Measurements from ENCODE around the gene MYORG. TPM values are rescaled to one million over a fixed set of nuclear protein-coding genes. Genes with fewer than 3 reads are reported as not detected.

The MYORG gene
- total RNA-seq, 2 experiments from 2014 or later: 2.7 to 2.8 TPM

DNA sequence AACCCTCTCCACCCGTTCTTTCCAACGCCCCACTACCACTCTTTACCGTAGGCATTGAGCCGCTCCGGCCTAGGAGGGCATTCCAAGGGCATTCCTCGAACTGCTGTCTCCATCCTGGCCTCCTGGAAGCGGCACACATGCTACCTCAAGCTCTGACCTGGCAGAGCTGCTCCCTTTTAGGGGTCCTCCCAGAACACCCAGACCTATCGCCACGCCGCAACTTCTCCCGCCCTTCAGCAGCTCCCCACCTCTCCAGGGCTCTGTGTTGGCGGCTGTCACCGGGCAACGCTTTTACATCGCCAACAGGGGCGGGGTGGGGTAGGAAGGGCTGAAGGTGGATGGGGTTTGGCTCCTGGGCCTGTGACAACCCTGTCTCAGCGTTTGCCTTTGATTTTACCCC lies 4.6 kb upstream of the MYORG start:
- Mint-ChIP-seq H3K4me1 (peaks cover 34% of the 10 kb centered on the region), H3K27me3 (peaks cover 11% of the 10 kb centered on the region), H3K4me3 (peak overlapping the region; percentile 80), H3K36me3 (ENCODE audit: low read depth) (no peaks in the 10 kb centered on the region), H3K27ac (no peak overlapping the region), H3K9me3 (no peaks in the 10 kb centered on the region)
- ChIA-PET CTCF (interaction anchor here (3.3 kb wide), 1 partner anchor 48 kb away, joined by 43 read pairs; no protein-coding TSS in a partner anchor), POLR2A (interaction anchor here (1.1 kb wide), 1 partner anchor 10 kb away, joined by 4 read pairs; no protein-coding TSS in a partner anchor)
- DNase-seq: peak; percentile 26

DNA sequence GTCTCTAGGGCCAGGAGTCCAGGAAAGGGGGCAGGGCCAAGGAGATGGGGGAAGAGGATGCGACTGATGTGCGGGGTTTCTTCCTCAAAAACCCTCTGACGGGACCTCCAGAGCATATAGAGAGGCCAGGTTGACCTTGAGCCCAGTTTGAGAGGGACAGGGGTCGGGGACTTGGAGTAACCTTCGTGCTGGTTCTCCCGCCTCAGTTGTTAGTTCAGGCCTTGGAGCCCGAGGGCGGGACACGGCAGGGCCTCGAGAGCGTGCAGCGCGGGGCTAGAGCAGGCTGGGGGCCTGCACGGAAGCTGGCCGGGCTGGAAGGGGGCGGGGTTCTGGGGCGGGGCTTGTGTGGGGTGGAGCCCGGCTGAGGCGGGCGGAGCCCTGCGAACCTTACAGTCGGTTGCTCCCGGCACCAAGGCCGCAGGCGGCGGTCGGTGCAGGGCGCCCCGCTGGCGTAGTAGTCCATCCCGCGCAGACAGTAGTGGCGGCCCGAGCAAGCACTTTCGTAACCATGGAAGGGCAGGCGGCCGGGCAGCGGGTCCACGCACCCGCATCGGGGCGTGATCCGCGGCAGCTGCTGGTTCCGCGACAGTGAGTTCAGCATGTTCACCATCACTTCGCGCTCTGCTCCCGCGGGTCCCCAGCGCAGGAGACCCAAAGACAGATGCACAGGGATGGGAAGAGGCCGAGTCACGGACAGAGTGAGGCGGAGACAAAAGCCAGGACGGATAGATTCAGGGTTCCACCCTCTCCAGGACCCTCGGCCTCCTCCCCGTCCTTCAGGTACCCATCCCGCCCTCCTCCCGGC lies 4.0 kb upstream of the MYORG start:
- Mint-ChIP-seq H3K4me1 (peaks cover 40% of the 10 kb centered on the region), H3K4me3 (peak overlapping the region; percentile 80), H3K27me3 (peaks cover 11% of the 10 kb centered on the region), H3K27ac (peak overlapping the region; percentile 87), H3K9me3 (no peaks in the 10 kb centered on the region), H3K36me3 (ENCODE audit: low read depth) (no peaks in the 10 kb centered on the region)
- POLR2A ChIA-PET: interaction anchor here (0.6 to 1.1 kb wide), 2 partner anchors 10 to 59 kb away, joined by 4 read pairs; no protein-coding TSS in a partner anchor
- peak; percentile 80 for DNase-seq
- CTCF ChIA-PET: interaction anchor here (1.4 to 3.3 kb wide), 4 partner anchors 8 to 128 kb away, joined by 3 to 43 read pairs (median 6); no protein-coding TSS in a partner anchor

DNA sequence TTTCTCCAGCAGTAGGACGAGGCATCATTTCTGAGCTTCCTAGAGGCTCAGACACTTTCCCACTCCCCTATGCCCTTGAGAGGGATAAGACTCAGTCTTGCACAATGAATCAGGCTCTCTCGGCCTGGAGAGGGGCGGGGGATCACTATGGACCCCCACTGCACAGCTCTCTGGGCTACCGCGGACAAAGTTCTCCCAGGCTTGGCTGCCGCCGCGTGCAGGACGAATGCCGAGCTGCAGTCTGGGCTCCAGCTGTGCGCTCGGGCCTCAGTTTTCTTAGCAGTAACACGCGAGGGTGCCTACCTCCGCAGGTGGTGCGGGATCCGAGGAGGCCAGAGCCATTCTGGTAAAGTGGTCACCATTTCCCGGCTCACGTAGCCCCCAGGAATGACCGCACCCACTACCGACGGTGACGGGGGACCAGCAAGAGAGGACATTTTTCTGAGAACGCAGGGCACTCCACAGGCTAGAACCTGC lies 3.4 kb upstream of the MYORG start:
- ChIA-PET CTCF (interaction anchor here (0.8 to 3.3 kb wide), 8 partner anchors 8 to 455 kb away, joined by 3 to 43 read pairs (median 4); no protein-coding TSS in a partner anchor), POLR2A (interaction anchor here (1.1 kb wide), 1 partner anchor 9 kb away, joined by 4 read pairs; no protein-coding TSS in a partner anchor)
- Mint-ChIP-seq H3K4me3 (peak overlapping the region; percentile 80), H3K4me1 (peaks cover 46% of the 10 kb centered on the region), H3K27me3 (peaks cover 11% of the 10 kb centered on the region), H3K9me3 (no peaks in the 10 kb centered on the region), H3K27ac (peak overlapping the region; percentile 87), H3K36me3 (ENCODE audit: low read depth) (no peaks in the 10 kb centered on the region)
- DNase-seq: peak; percentile 13

DNA sequence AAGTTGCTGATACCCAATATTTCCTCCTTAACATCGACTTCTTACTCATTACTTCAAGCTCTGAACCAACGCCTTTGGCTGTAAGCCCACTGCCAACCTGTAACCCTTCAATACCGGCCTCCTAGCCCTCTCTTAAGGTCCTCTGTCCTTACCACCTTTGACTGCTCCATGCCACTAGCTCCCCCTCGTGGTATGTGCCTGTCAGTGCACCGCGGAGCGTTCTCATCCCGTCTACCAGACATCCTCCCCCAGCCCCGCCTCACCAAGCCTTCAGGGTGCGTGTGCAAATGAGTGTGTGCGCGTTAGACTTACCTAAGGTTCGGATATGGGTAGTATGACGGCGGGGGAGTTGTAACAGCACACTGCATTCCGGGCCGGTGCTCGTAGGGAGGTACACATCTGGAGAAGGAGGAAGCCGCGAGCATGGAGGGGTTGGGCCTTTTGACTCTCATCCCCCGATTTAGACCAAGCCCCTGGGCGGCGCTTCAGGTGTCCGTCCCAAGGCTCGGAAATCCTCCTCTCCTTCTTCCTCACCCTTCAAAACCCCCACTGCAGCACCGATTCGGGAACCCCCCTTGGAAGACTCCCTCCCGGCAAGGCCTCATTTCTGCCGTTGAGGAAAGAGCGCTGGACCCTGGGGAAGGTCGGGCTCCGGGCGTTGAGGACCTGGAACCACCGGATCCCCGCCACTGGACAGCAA lies 2.8 kb upstream of the MYORG start:
- Mint-ChIP-seq H3K27me3 (peaks cover 11% of the 10 kb centered on the region), H3K4me1 (peaks cover 46% of the 10 kb centered on the region), H3K27ac (peak overlapping the region; percentile 87), H3K4me3 (peak overlapping the region; percentile 80), H3K9me3 (no peaks in the 10 kb centered on the region), H3K36me3 (ENCODE audit: low read depth) (no peaks in the 10 kb centered on the region)
- DNase-seq: peak; percentile 95
- ChIA-PET CTCF (interaction anchor here (0.5 to 3.3 kb wide), 24 partner anchors 9 to 454 kb away, joined by 3 to 43 read pairs (median 3); partner anchors contain the start of gene UBAP1), POLR2A (no interaction called here)

DNA sequence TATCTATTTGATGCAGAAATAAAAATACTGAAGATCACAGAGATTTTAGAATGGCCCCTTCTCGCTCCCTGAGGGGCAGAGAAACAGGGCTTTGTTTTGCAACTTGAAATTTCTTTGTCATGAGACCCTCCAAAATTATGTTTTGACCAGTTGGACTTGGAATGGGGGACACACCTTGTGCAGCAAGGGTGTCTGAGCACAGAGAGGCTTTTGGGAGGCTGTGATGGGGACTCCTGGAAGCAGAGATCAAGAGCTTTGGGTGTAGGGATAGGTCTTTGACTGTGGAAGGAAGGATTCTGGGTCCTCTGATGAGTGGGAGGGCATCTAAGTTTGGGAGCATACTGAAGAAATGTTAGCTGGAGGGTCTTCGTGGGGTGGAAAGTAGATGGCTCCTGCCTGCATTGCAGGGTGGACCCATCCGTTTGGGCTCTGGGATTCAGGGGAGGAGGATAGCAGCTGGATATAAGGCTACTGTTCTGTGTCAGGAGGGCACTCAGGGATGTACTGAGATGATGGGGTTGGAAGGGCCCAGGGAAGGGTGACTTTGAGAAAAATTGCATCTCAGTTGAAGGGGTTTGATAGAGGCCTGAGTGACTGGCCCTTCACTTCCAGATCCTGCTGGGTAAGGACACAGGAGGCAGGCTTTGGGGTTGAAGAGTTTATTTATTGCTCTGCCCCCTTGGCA lies 1.8 kb upstream of the MYORG start:
- H3K27ac Mint-ChIP-seq: no peak overlapping the region
- H3K36me3 Mint-ChIP-seq (ENCODE audit: low read depth): no peaks in the 10 kb centered on the region
- peaks cover 46% of the 10 kb centered on the region for H3K4me1 Mint-ChIP-seq
- peaks cover 11% of the 10 kb centered on the region for H3K27me3 Mint-ChIP-seq
- CTCF ChIA-PET: interaction anchor here (0.5 to 3.3 kb wide), 22 partner anchors 8 to 453 kb away, joined by 3 to 43 read pairs (median 3); partner anchors contain the start of gene UBAP1
- H3K4me3 Mint-ChIP-seq: peak overlapping the region; percentile 28
- POLR2A ChIA-PET: no interaction called here
- DNase-seq: no peak
- H3K9me3 Mint-ChIP-seq: no peaks in the 10 kb centered on the region

DNA sequence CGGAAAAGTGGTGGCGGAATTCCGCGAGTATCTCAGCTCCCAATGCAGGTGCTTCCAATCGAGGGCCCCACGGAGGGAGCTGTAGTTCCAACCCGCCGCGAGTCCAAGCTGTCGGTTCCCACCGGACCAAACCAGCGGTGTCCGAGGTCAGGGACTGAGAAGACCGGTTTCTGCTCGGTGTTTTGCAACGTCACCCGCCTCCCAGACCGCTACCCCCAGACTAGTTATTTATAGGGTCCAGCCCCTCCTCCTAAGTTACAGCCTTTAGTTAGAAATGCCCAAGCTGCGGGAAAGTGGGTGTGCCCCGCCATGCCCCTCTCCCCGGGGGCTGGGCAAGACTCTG lies 677 bp upstream of the MYORG start:
- POLR2A ChIA-PET: no interaction called here
- H3K4me1 Mint-ChIP-seq: peaks cover 46% of the 10 kb centered on the region
- peaks cover 6% of the 10 kb centered on the region for H3K27me3 Mint-ChIP-seq
- DNase-seq: no peak
- CTCF ChIA-PET: interaction anchor here (0.7 to 1.4 kb wide), 6 partner anchors 9 to 243 kb away, joined by 3 to 4 read pairs (median 3); partner anchors contain the start of gene DCTN3
- no peak overlapping the region for H3K27ac Mint-ChIP-seq
- no peaks in the 10 kb centered on the region for H3K36me3 Mint-ChIP-seq (ENCODE audit: low read depth)
- H3K9me3 Mint-ChIP-seq: no peaks in the 10 kb centered on the region
- H3K4me3 Mint-ChIP-seq: peak overlapping the region; percentile 87

DNA sequence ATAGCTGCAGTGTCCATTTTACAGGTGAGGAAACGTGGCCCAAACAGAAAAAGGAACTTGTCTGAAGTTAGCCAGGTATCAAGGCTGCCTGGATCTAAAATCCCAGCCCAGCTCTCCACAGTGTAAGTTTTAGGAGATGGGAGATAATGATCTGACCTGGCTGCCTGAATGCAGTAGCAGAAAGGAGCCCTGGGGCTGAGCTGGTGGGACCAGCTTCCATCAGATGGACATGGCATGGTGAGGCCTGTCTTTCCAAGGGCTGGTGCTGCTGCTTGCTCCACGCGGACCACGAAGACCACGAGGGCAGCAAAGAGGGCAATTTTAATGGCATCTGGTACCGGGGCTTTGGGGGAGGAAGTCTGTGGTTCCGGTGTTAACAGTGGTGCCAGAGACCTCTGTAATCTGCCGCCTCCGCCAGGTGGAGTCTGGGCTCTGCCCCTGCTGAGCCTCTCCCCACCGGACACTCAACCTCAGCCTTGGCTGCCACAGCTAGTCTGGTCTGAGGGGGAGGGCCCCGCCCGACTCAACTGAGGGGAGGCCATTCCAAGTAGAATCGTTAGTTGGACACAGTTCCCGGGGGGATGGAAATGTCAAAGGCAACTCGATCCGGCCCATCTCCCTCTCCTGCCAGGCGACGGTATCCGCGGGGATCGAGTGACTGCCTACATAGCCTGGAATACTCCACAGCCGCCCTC lies 650 bp downstream of the MYORG start:
- CTCF ChIA-PET: interaction anchor here (1.2 to 2.0 kb wide), 4 partner anchors 12 to 216 kb away, joined by 3 to 6 read pairs (median 4); no protein-coding TSS in a partner anchor
- Mint-ChIP-seq H3K27me3 (no peaks in the 10 kb centered on the region), H3K9me3 (no peaks in the 10 kb centered on the region), H3K4me1 (peaks cover 41% of the 10 kb centered on the region), H3K27ac (peak overlapping the region; percentile 87), H3K36me3 (ENCODE audit: low read depth) (peaks cover 3% of the 10 kb centered on the region), H3K4me3 (peak overlapping the region; percentile 87)
- DNase-seq: peak; percentile 60
- POLR2A ChIA-PET: no interaction called here

DNA sequence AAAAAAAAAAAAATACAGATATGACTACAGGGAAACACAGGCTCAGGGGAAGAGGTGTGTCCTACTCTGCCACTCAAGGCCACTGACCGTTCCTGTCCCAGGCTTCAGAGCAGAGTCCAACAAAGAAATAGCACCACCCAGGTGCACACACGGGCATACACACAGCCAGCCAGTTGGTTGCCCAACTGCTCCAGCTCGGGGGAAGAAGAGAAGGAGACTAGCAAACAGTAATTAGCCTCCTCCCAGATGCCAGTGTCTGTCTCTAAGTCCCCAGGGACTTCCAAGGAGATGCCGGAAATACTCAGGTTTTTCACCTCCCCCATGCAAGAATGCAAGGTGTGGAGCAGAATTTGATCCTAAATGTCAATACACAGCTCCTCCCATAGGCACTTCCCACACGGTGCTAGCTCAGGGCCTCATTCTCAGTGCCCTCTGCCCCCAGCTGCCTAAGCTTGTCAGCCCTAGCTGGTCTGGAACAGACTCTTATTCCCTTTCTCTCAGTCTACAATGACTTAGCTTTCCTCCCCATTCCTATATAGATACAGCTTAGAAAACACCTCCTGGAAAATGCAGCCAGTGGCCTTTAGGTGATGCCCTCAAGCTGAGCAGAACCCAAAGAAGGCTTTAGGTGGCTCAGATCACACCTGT lies 1.7 kb downstream of the MYORG start:
- CTCF ChIA-PET: interaction anchor here (0.6 to 2.2 kb wide), 8 partner anchors 13 to 621 kb away, joined by 3 to 6 read pairs (median 5); no protein-coding TSS in a partner anchor
- POLR2A ChIA-PET: no interaction called here
- DNase-seq: no peak
- no peak overlapping the region for H3K27ac Mint-ChIP-seq
- H3K4me1 Mint-ChIP-seq: peaks cover 34% of the 10 kb centered on the region
- H3K27me3 Mint-ChIP-seq: no peaks in the 10 kb centered on the region
- H3K9me3 Mint-ChIP-seq: no peaks in the 10 kb centered on the region
- peak overlapping the region; percentile 87 for H3K4me3 Mint-ChIP-seq
- peaks cover 12% of the 10 kb centered on the region for H3K36me3 Mint-ChIP-seq (ENCODE audit: low read depth)

DNA sequence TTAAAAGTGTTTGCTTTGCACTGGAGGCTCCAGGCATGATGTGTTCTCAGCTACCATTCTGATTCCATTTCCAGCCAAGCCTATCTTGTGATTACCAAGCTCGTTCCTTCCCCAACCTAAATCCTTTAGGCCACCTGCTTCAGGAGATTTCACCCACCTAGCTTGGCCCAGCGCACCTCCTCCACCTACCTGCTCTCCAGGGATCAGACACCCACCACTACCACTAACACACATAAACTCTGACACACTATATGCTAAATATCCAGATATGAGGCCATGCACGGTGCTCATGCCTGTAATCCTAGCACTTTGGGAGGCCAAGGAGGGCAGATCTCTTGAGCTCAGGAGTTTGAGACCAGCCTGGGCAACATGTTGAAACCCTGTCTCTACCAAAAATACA lies 2.4 kb downstream of the MYORG start:
- Mint-ChIP-seq H3K9me3 (no peaks in the 10 kb centered on the region), H3K4me3 (no peak overlapping the region), H3K4me1 (peaks cover 27% of the 10 kb centered on the region), H3K27me3 (no peaks in the 10 kb centered on the region), H3K27ac (no peak overlapping the region), H3K36me3 (ENCODE audit: low read depth) (peaks cover 14% of the 10 kb centered on the region)
- POLR2A ChIA-PET: interaction anchor here (0.8 kb wide), 1 partner anchor 326 kb away, joined by 5 read pairs; no protein-coding TSS in a partner anchor
- CTCF ChIA-PET: interaction anchor here (0.5 to 2.2 kb wide), 6 partner anchors 12 to 620 kb away, joined by 3 to 6 read pairs (median 4); no protein-coding TSS in a partner anchor
- DNase-seq: no peak

DNA sequence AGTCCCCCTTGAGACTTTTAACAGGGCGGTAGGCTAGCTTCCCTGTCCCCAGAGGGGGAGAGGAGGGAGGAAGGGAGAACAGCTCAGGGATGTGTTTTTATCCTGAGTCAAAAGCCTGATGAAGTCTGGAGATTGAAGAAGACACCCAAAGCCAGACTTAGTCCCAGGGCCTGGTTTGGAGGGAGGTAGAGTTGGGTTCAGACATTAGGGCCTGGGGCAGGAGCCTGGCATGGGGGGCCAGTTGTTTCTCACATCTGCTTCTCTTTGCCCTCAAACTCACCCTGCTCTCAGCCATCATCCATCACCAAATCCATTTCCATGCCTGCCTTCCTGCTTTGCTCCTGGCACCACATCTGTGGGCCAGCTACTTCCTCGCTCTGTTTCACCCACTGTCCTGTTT lies 2.9 kb downstream of the MYORG start:
- Mint-ChIP-seq H3K27ac (no peak overlapping the region), H3K27me3 (no peaks in the 10 kb centered on the region), H3K36me3 (ENCODE audit: low read depth) (peaks cover 18% of the 10 kb centered on the region), H3K4me3 (no peak overlapping the region), H3K4me1 (peaks cover 24% of the 10 kb centered on the region), H3K9me3 (peaks cover 3% of the 10 kb centered on the region)
- no peak for DNase-seq
- CTCF ChIA-PET: interaction anchor here (0.5 to 2.2 kb wide), 6 partner anchors 12 to 294 kb away, joined by 3 to 9 read pairs (median 4); no protein-coding TSS in a partner anchor
- POLR2A ChIA-PET: interaction anchor here (0.8 kb wide), 1 partner anchor 326 kb away, joined by 5 read pairs; no protein-coding TSS in a partner anchor

DNA sequence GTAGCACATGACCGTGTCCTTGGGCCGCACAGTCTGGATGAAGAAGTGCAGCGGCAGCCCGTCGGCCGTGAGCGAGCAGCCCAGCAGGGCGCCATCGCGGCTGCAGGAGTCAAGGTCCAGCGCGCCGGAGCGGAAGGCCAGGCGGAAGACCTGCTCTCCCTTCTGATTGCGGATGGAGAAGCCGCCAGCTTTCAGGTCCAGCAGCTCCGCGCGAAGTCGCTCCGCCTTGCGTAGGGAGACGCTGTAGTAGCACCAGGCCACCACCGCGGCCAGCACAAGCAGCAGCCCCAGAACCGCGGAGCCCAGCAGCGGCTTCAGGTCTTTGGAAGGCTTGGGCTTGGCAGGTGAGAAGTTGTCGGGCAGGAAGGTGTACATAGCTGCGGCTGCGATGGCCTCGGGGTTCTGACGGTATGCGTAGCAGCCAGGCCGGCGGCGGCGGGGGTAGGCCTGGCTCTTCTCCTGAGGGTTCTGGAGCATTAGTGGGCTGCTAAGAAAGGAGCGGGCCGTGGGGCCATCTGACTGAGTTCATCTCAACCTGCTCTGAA lies 4.2 kb downstream of the MYORG start:
- peaks cover 21% of the 10 kb centered on the region for H3K36me3 Mint-ChIP-seq (ENCODE audit: low read depth)
- peaks cover 9% of the 10 kb centered on the region for H3K9me3 Mint-ChIP-seq
- no peak overlapping the region for H3K4me3 Mint-ChIP-seq
- H3K27ac Mint-ChIP-seq: no peak overlapping the region
- peaks cover 19% of the 10 kb centered on the region for H3K4me1 Mint-ChIP-seq
- ChIA-PET POLR2A (no interaction called here), CTCF (interaction anchor here (1.1 to 1.2 kb wide), 2 partner anchors 15 to 37 kb away, joined by 3 to 9 read pairs; no protein-coding TSS in a partner anchor)
- DNase-seq: no peak
- no peaks in the 10 kb centered on the region for H3K27me3 Mint-ChIP-seq
